Kidney glomerular epithelial cell (primary cell): ENCODE results near the gene DAB2.
"Not testable (repeated sequence)": the region's sequence is repeated elsewhere in the genome, so short reads cannot be mapped to it uniquely, and the experiment has no call there.

Experiments used
- DNase-seq: peaks from one replicate; lab custom pipeline; 2025; lab: John Stamatoyannopoulos, UW

DAB2 gene

GRCh38 chr5:39340506-39340905, 84.3 kb downstream of the DAB2 start:
- no peak for DNase-seq

- no peak for DNase-seq
These were observed 87.4 kb downstream of the DAB2 start for GRCh38 chr5:39337252-39337915.

GRCh38 chr5:39334296-39334695, 90.5 kb downstream of the DAB2 start:
- not testable (repeated sequence) for DNase-seq

- DNase-seq, result no peak
These were observed 91.7 kb downstream of the DAB2 start for GRCh38 chr5:39333104-39333503.

- DNase-seq, result no peak
These were observed 92.9 kb downstream of the DAB2 start for GRCh38 chr5:39331861-39332381.

GRCh38 chr5:39328731-39329130, 96.0 kb downstream of the DAB2 start:
- no peak for DNase-seq

- DNase-seq, result no peak
These were observed 101.2 kb downstream of the DAB2 start for GRCh38 chr5:39323542-39323941.
